Measurements from ENCODE around the gene LGALS9. TPM values are rescaled to one million over a fixed set of nuclear protein-coding genes. Genes with fewer than 3 reads are reported as not detected.
"Not testable (repeated sequence)": the region's sequence is repeated elsewhere in the genome, so short reads cannot be mapped to it uniquely, and the experiment has no call there.

Gene LGALS9
- total RNA-seq, 4 donors from 2014 or later: 14.4 to 31.8 (median 15.2) TPM; not detected in 1

DNA sequence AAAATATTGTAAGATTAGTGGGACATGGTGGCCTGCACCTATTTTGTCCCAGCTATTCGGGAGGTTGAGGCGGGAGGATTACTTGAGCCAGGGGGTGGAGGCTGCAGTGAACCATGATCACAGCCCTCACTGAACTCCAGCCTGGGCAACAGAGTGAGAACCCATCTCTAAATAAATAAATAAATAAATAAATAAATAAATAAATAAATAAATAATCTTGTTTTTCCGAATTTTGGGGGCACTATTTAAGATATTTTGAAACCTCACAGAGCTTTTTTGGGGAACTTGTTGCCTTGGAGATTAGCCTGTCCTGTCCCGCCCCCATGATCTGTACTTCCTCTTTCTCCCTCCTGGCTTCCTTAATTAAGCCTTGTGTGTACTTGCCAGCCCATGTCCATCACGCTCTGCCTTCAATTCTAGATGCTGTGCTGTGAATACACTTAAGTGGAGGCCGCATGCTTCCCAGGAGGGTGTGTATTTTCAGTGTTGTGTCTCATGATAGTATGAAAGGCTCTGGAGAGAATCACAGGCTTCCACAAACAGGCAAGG lies 4.4 kb downstream of the LGALS9 start:
- no peak for DNase-seq
- H3K4me1 ChIP-seq: no peaks in the 10 kb centered on the region

DNA sequence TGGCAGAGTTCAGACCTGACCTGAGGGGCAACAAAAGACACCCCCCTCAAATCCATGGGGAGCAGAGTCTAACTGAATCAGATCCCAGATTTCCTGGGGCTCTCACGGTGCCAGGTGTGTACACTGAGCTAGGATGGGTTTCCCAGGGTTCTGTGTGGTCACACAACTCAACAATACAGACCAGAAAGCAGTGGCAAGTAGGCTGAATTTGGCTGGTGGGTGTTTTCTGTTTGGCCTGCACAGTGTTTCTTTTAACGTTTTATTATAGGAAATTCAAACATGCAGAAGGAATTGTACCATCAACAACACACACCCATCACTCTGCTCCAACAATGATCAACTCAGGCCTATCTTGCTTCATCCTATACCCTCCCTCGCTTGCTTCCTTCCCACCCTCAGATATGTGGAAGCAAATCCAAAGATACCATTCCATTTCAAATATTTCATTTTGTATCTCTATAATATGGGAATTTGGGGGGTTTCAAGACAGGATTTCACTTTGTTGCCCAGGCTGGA lies 5.1 kb downstream of the LGALS9 start:
- H3K27me3 ChIP-seq; intact Hi-C loops (cut with DNase I; ENCODE audit: low total_unique reads); H3K9me3 ChIP-seq; H3K4me3 ChIP-seq; H3K36me3 ChIP-seq; DNase-seq; H3K4me1 ChIP-seq; H3K27ac ChIP-seq: not testable (repeated sequence)

More for the DNA sequence above, 4.4 kb downstream of the LGALS9 start:
- Histone ChIP-seq H3K4me3 (no peak overlapping the region), H3K27me3 (no peaks in the 10 kb centered on the region), H3K36me3 (no peaks in the 10 kb centered on the region), H3K9me3 (no peaks in the 10 kb centered on the region), H3K27ac (no peak overlapping the region)
- no peak for TF ChIP-seq POLR2A (IDR thresholded peaks at IDR 0.05)
- TF ChIP-seq, protein P1, sequence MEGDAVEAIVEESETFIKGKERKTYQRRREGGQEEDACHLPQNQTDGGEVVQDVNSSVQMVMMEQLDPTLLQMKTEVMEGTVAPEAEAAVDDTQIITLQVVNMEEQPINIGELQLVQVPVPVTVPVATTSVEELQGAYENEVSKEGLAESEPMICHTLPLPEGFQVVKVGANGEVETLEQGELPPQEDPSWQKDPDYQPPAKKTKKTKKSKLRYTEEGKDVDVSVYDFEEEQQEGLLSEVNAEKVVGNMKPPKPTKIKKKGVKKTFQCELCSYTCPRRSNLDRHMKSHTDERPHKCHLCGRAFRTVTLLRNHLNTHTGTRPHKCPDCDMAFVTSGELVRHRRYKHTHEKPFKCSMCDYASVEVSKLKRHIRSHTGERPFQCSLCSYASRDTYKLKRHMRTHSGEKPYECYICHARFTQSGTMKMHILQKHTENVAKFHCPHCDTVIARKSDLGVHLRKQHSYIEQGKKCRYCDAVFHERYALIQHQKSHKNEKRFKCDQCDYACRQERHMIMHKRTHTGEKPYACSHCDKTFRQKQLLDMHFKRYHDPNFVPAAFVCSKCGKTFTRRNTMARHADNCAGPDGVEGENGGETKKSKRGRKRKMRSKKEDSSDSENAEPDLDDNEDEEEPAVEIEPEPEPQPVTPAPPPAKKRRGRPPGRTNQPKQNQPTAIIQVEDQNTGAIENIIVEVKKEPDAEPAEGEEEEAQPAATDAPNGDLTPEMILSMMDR (IDR thresholded peaks at IDR 0.05): no peak
- intact Hi-C loops (cut with DNase I; ENCODE audit: low total_unique reads): no loop called here

DNA sequence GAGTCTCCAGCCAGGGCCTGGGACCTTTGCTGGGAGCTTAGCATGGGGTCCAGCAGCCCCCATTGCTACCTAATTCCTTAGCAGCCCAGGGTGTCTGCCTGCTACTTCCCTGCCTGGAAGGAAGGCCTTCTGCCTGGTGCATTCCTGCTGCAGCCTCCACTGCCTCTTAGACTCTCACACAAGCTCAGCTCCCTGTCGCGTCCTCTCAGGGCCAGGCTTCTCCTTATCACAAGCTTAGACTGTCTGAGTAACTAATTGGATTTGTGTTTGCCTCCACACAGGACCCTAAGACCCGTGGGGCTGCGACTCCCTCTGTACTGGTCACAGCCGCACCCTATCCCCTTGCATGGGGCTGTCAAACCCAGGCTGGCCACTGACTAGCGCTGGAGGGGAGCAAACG lies 6.8 kb downstream of the LGALS9 start:
- DNase-seq; H3K9me3 ChIP-seq; H3K36me3 ChIP-seq; H3K4me1 ChIP-seq; H3K4me3 ChIP-seq; H3K27ac ChIP-seq; H3K27me3 ChIP-seq; intact Hi-C loops (cut with DNase I; ENCODE audit: low total_unique reads): not testable (repeated sequence)

DNA sequence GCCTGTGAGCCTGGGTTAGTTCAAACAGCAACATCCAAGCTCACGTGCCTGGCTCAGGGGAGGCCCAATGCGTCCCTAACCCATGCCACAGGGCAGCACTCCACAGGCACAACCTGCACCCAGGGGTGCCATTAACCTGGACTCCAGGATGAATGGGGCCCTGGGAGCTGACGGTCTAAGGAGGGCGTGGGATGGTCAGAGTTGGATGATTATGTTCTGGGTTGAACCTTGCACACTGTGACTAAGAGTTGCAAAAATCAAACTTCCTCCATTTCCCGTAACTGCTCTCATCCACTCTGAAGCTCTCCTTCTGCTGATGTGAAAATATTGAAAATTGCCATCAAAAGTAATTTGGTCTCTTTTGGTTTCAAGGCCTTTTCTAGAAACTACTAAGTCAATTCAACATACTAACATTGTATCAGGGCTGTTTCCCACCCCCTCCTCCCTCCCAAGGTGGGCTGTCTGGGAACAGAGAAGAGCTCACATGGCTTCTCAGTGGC lies 7.5 kb downstream of the LGALS9 start:
- H3K27ac ChIP-seq; H3K4me3 ChIP-seq; H3K4me1 ChIP-seq; H3K27me3 ChIP-seq; H3K36me3 ChIP-seq; intact Hi-C loops (cut with DNase I; ENCODE audit: low total_unique reads); H3K9me3 ChIP-seq; DNase-seq: not testable (repeated sequence)

DNA sequence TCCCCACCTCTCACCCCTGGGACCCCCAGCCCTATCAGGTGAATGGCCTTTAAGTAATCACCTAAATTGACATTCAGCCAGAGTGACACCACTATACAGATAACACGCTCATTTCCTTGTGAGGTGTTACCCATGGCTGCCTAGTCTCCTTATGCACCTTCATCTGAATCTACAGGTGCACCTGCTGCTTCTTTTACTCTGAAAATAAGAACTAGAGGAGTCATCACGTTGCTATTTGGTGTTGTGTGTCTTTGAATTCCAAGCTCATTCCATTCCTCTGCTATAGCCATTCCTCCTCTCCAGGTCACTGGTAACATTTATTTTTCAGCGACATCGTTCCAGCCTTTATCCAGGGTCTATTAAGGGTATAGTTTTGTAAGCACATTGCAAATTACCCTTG lies 9.8 kb downstream of the LGALS9 start:
- H3K36me3 ChIP-seq: no peaks in the 10 kb centered on the region
- TF ChIP-seq, protein P1 (IDR thresholded peaks at IDR 0.05): no peak
- TF ChIP-seq POLR2A (IDR thresholded peaks at IDR 0.05): no peak
- H3K27me3 ChIP-seq: no peaks in the 10 kb centered on the region
- intact Hi-C loops (cut with DNase I; ENCODE audit: low total_unique reads): no loop called here
- no peak overlapping the region for H3K27ac ChIP-seq
- H3K4me1 ChIP-seq: no peaks in the 10 kb centered on the region
- no peaks in the 10 kb centered on the region for H3K9me3 ChIP-seq
- DNase-seq: no peak
- no peak overlapping the region for H3K4me3 ChIP-seq

DNA sequence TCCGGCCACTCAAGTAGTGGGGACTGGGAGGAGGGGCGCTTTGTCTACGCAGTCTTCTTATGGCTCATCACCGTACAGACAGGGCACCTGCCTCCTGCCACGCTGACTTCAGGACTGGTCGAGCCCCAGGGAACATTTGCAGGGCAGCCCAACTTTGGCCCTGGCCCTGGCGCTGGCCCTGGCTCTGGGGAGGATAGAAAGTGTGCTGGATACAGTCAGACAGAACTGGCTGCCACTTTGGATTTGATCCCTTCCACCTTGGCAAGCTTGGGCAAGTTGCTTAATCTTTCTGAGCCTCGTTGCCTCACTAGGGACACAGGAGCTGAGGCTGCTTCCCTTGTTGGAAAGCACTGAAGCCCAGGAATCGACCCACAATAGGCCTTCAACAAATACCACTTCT lies 13.6 kb downstream of the LGALS9 start:
- no peak for DNase-seq
- no peak overlapping the region for H3K4me3 ChIP-seq
- intact Hi-C loops (cut with DNase I; ENCODE audit: low total_unique reads): no loop called here

DNA sequence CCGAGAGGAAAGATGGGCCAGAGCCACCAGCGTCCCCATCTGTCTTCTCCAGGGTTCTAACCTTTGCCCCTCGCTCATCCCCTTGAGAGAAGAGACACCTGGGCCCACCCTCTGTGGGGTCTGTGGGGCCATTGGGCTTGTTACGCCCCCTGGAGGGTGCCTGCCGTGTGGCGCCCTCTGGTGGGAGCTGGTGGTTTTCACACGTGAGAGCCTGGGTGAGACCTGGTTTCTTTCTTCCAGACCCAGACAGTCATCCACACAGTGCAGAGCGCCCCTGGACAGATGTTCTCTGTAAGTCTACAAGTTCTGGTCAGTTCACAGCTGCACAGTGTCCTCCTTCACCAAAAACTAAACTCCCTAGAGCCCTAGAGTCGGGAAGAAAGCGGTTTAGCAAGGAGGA lies 14.6 kb downstream of the LGALS9 start:
- not testable (repeated sequence) for H3K4me1 ChIP-seq

More for the DNA sequence above, 13.6 kb downstream of the LGALS9 start:
- Histone ChIP-seq H3K4me1 (no peaks in the 10 kb centered on the region), H3K27me3 (no peaks in the 10 kb centered on the region), H3K27ac (no peak overlapping the region), H3K36me3 (no peaks in the 10 kb centered on the region), H3K9me3 (no peaks in the 10 kb centered on the region)
- no peak for TF ChIP-seq POLR2A (IDR thresholded peaks at IDR 0.05)

DNA sequence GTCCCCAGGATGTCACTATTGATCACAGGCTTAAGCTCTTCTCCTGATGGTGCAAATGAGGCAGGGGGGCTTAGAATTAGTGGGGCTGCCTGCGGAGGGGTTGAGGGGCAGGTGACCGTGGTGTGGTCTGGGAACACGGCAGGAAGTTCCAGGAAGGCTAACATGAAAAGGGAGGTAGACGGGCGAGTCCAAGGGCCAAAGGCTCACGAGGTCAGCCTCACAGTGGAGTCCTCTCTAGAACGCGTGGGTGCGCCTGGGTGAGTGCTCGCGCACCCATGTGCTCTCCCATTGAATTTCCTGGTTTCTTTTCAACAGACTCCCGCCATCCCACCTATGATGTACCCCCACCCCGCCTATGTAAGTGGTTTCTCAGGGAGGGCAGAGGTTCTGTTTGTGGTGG lies 15.2 kb downstream of the LGALS9 start:
- Histone ChIP-seq H3K36me3 (no peaks in the 10 kb centered on the region), H3K27me3 (no peaks in the 10 kb centered on the region), H3K9me3 (no peaks in the 10 kb centered on the region), H3K27ac (no peak overlapping the region), H3K4me3 (no peak overlapping the region), H3K4me1 (no peaks in the 10 kb centered on the region)
- DNase-seq: no peak
- no peak for TF ChIP-seq POLR2A (IDR thresholded peaks at IDR 0.05)
- TF ChIP-seq, protein P1 (IDR thresholded peaks at IDR 0.05): no peak
- intact Hi-C loops (cut with DNase I; ENCODE audit: low total_unique reads): no loop called here

More for the DNA sequence above, 14.6 kb downstream of the LGALS9 start:
- H3K27me3 ChIP-seq; DNase-seq; intact Hi-C loops (cut with DNase I; ENCODE audit: low total_unique reads); H3K27ac ChIP-seq; H3K4me3 ChIP-seq; H3K36me3 ChIP-seq; H3K9me3 ChIP-seq: not testable (repeated sequence)
